MM.1S (cell line): ENCODE measurements around the gene HSD17B8.

Experiments
- DNase-seq: peaks from one replicate; pipeline ENCODE4 v3.0.0-alpha.2; 2015
- H2AFZ ChIP-seq: fragments of 300-600 bp; sonication (generic); 2 replicates; pipeline ENCODE4 v1.6.0; 2016; ENCODE audit warnings: antibody characterized with exemption, low read length
- H3F3A ChIP-seq: fragments of 300-600 bp; sonication (generic); 2 replicates; pipeline ENCODE4 v1.6.1; 2016; ENCODE audit warnings: mild to moderate bottlenecking, antibody characterized with exemption, low read length, moderate library complexity, mixed read lengths; ENCODE audit not compliant: insufficient read depth
- H3K27ac ChIP-seq: fragments of 300-600 bp; sonication (generic); 2 replicates; pipeline ENCODE4 v1.5.1; 2016; ENCODE audit warnings: mild to moderate bottlenecking, low read length
- H3K27me3 ChIP-seq: fragments of 300-600 bp; sonication (generic); replicated peaks from 2 replicates; pipeline ENCODE4 v1.6.0; 2016; ENCODE audit warnings: low read length; ENCODE audit not compliant: insufficient read depth
- H3K36me3 ChIP-seq: fragments of 300-600 bp; sonication (generic); replicated peaks from 2 replicates; pipeline ENCODE4 v1.6.1; 2016; ENCODE audit warnings: mild to moderate bottlenecking, low read length, mixed read lengths; ENCODE audit not compliant: insufficient read depth
- H3K4me1 ChIP-seq: fragments of 300-600 bp; sonication (generic); 2 replicates; pipeline ENCODE4 v1.6.1; 2016; ENCODE audit warnings: low read length, mixed read lengths
- H3K4me2 ChIP-seq: fragments of 300-600 bp; sonication (generic); 2 replicates; pipeline ENCODE4 v1.6.0; 2016; ENCODE audit warnings: low read depth, low read length
- H3K4me3 ChIP-seq: fragments of 300-600 bp; sonication (generic); 2 replicates; pipeline ENCODE4 v1.5.1; 2016; ENCODE audit warnings: low read length, mixed read lengths
- H3K79me2 ChIP-seq: fragments of 300-600 bp; sonication (generic); 2 replicates; pipeline ENCODE4 v1.6.1; 2016; ENCODE audit warnings: mixed run types, low read length, mixed read lengths
- H3K9ac ChIP-seq: fragments of 300-600 bp; sonication (generic); 2 replicates; pipeline ENCODE4 v1.6.1; 2016; ENCODE audit warnings: low read length, mixed read lengths
- H3K9me2 ChIP-seq: fragments of 300-600 bp; sonication (generic); replicated peaks from 2 replicates; pipeline ENCODE4 v1.6.1; 2016; ENCODE audit warnings: mild to moderate bottlenecking, low read length, mixed read lengths; ENCODE audit not compliant: insufficient read depth
- H3K9me3 ChIP-seq: fragments of 300-600 bp; sonication (generic); replicated peaks from 2 replicates; pipeline ENCODE4 v1.6.1; 2016; ENCODE audit warnings: mild to moderate bottlenecking, low read length, mixed read lengths; ENCODE audit not compliant: insufficient read depth
- H4K20me1 ChIP-seq: fragments of 300-600 bp; sonication (generic); 2 replicates; pipeline ENCODE4 v1.6.1; 2016; ENCODE audit warnings: mild to moderate bottlenecking, low read length, moderate library complexity, mixed read lengths; ENCODE audit not compliant: insufficient read depth
- EZH2 ChIP-seq: fragments of 300-600 bp; sonication (generic); optimal IDR thresholded peaks from 2 replicates; pipeline ENCODE3; 2017; ENCODE audit warnings: low read depth, mild to moderate bottlenecking, antibody characterized with exemption, low read length, mixed read lengths
- EZH2phosphoT487 ChIP-seq: fragments of 300-600 bp; sonication (generic); IDR thresholded peaks from 2 replicates; pipeline ENCODE4 v1.6.1; 2018; ENCODE audit warnings: antibody characterized with exemption, low read length
- TF ChIP-seq, protein P1 (sequence below): fragments of 300-600 bp; sonication (generic); IDR thresholded peaks from 2 replicates; pipeline ENCODE4 v1.5.1; 2016; ENCODE audit warnings: antibody characterized with exemption, low read length, mixed read lengths

The HSD17B8 gene

GRCh38 chr6:33183071-33183683, 21.3 kb upstream of the HSD17B8 start:
- no peak overlapping the region for H3K4me2 ChIP-seq
- H3K9me3 ChIP-seq, result no peaks in the 10 kb centered on the region
- H3K4me1 ChIP-seq, result peaks cover 9% of the 10 kb centered on the region
- H3K79me2 ChIP-seq, result no peaks in the 10 kb centered on the region
- no peak overlapping the region for H3K4me3 ChIP-seq
- H4K20me1 ChIP-seq, result no peaks in the 10 kb centered on the region
- no peaks in the 10 kb centered on the region for H3K27me3 ChIP-seq
- H3K9ac ChIP-seq, result no peak overlapping the region
- no peaks in the 10 kb centered on the region for H3K36me3 ChIP-seq
- H3K9me2 ChIP-seq, result no peaks in the 10 kb centered on the region
- peak overlapping the region; percentile 74 for H2AFZ ChIP-seq
- no peak for DNase-seq
- H3K27ac ChIP-seq, result no peak overlapping the region
- no peaks in the 10 kb centered on the region for H3F3A ChIP-seq
- TF ChIP-seq, protein P1, sequence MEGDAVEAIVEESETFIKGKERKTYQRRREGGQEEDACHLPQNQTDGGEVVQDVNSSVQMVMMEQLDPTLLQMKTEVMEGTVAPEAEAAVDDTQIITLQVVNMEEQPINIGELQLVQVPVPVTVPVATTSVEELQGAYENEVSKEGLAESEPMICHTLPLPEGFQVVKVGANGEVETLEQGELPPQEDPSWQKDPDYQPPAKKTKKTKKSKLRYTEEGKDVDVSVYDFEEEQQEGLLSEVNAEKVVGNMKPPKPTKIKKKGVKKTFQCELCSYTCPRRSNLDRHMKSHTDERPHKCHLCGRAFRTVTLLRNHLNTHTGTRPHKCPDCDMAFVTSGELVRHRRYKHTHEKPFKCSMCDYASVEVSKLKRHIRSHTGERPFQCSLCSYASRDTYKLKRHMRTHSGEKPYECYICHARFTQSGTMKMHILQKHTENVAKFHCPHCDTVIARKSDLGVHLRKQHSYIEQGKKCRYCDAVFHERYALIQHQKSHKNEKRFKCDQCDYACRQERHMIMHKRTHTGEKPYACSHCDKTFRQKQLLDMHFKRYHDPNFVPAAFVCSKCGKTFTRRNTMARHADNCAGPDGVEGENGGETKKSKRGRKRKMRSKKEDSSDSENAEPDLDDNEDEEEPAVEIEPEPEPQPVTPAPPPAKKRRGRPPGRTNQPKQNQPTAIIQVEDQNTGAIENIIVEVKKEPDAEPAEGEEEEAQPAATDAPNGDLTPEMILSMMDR, result no peak
- TF ChIP-seq EZH2phosphoT487, result no peak
- TF ChIP-seq EZH2, result no peak

DNA sequence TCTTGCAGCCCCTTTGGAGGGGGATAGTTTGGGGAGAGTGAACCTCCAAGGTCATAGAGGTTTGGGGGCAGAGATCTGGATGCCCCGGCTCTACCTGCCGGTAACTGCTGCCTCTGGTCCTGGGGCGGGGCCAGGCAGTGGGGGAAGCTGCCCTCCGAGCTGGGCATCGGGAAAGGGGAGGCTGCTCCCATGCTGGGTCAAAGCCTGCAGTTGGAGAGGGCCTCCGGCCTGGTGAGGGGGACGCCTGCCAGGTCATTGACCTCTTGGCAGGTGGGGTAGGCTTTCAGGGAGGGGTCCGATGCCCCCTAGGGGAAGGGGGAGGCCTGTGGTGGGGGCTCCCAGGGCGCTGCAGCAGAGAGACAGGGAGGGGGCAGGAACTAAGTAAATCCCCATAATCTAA, 19.3 kb upstream of the HSD17B8 start:
- no peaks in the 10 kb centered on the region for H3K9me2 ChIP-seq
- no peaks in the 10 kb centered on the region; the same call in 1 of the 2 replicates for H3K27me3 ChIP-seq
- no peaks in the 10 kb centered on the region for H3F3A ChIP-seq

DNA sequence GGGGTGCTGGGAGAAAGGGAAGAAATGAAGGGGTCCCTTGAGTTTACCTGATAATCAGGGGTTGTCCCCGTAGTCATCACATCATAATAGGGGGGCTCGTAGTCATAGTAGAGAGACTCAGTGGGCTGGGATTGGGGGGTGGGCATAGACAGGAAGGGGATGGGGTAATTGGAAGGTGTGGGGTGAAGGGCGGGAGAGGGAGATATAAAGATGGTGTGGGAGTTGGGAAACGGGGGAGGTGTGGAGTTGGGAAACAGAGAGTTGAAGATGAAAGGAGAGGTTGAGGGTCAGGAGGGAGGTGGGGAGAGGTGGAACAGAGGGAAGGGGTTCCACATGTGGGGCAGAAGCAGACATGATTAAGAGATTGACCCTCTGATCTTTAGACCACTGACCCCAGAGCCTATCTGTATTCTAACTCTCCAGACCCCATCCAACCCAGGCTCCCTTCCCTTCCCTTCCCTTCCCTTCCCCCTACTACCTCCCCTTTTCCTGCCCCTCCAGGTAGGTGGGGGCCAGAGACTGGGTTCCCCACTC, 18.7 kb upstream of the HSD17B8 start:
- no peak for DNase-seq
- Histone ChIP-seq H3K27me3 (no peaks in the 10 kb centered on the region; the same call in 1 of the 2 replicates), H2AFZ (no peak overlapping the region), H3F3A (no peaks in the 10 kb centered on the region), H3K36me3 (no peaks in the 10 kb centered on the region), H3K9ac (no peak overlapping the region), H3K27ac (no peak overlapping the region), H3K4me2 (no peak overlapping the region), H3K79me2 (no peaks in the 10 kb centered on the region), H3K4me3 (no peak overlapping the region), H3K9me3 (no peaks in the 10 kb centered on the region), H3K9me2 (no peaks in the 10 kb centered on the region), H3K4me1 (peaks cover 9% of the 10 kb centered on the region), H4K20me1 (no peaks in the 10 kb centered on the region)
- TF ChIP-seq EZH2phosphoT487 (no peak), EZH2 (no peak)
- TF ChIP-seq, protein P1, result no peak

More for the DNA sequence above, 19.3 kb upstream of the HSD17B8 start:
- H3K9ac ChIP-seq, result no peak overlapping the region
- H3K4me3 ChIP-seq, result no peak overlapping the region
- no peaks in the 10 kb centered on the region for H3K79me2 ChIP-seq
- H3K36me3 ChIP-seq, result no peaks in the 10 kb centered on the region
- TF ChIP-seq, protein P1, result no peak
- TF ChIP-seq EZH2 (no peak), EZH2phosphoT487 (no peak)
- H3K4me1 ChIP-seq, result peaks cover 9% of the 10 kb centered on the region
- no peak overlapping the region for H3K4me2 ChIP-seq
- no peak overlapping the region for H2AFZ ChIP-seq
- no peaks in the 10 kb centered on the region for H4K20me1 ChIP-seq
- no peak overlapping the region for H3K27ac ChIP-seq
- no peak for DNase-seq
- no peaks in the 10 kb centered on the region for H3K9me3 ChIP-seq
